HCEC 1CT (cell line): Measurements from ENCODE around the gene ABCB6.

Source experiments
- DNase-seq: peaks from one replicate; pipeline ENCODE4 v3.0.0-alpha.2; 2017

Gene ABCB6

GRCh38 chr2:219245148-219245898 is 26.6 kb upstream of the ABCB6 start, which contains the start of the genes GLB1L and STK16:
Gene GLB1L, minus strand, starts transcription at chr2:219245444. Its CDS starts 1,871 bp downstream, at chr2:219243573.
Gene STK16, plus strand, starts transcription at chr2:219245479. Its CDS starts 521 bp downstream, at chr2:219246000.
- peak; percentile 90 for DNase-seq

DNA sequence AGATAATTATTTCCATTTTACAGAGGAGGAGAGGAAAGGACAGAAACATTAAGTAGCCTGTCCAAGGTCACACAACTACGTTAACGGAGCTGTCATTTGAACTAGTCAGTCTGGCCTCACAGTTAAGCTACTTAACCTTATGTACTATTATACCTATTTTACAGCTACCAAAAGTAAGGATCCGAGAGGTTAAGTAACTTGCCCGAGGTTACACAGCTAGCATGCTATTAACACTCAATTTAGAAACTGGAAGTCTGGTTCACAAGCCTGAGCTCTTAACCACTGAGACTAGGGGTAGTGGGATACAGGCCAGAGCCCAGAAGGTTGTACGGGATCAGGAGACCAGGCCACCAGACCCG is 26.0 kb upstream of the ABCB6 start:
- no peak for DNase-seq

DNA sequence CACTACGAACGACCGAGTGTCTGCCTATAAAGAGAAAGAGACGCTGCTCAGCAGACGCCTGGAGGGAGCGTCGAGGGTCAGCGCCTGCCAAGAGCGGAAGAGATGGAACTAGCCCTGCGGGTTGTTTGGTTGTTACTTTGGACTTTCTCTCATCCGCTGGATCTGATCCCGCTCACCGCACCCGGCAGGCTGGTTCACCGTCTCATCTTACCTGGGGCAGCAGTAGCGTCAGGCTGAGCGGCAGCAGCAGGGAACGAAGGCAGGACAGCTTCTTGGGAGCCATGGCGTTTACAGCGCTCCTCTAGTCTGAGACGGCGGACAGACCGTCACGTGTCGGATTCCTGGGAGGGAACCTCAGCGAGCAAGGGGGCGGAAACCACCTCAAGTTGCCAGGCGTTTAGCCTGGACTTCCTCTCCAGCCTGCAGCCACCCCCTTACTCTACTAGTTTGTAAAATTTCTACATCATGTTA is 24.6 kb upstream of the ABCB6 start:
- DNase-seq: peak; percentile 35

DNA sequence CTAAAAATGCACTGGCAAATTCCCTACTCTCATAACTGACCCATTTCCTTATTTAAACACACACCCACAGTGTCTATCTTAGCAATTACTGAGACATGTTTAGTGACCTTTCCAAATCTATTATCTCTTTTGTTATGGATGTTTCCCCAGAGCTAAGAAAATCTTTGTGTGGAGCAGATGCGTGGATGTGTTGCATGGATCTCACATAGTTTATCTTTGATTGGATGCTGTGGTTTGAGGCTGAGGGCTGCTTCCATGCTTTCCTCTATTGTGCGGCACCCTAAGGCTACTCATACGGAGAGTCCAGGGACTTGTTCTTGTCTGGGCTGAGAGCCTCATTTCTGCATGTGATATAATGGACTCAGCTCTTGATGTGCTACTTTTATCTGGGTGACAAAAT is 15.6 kb upstream of the ABCB6 start:
- DNase-seq: no peak

- DNase-seq: peak; percentile 46
Measured at GRCh38 chr2:219230059-219230540, 11.3 kb upstream of the ABCB6 start.

DNA sequence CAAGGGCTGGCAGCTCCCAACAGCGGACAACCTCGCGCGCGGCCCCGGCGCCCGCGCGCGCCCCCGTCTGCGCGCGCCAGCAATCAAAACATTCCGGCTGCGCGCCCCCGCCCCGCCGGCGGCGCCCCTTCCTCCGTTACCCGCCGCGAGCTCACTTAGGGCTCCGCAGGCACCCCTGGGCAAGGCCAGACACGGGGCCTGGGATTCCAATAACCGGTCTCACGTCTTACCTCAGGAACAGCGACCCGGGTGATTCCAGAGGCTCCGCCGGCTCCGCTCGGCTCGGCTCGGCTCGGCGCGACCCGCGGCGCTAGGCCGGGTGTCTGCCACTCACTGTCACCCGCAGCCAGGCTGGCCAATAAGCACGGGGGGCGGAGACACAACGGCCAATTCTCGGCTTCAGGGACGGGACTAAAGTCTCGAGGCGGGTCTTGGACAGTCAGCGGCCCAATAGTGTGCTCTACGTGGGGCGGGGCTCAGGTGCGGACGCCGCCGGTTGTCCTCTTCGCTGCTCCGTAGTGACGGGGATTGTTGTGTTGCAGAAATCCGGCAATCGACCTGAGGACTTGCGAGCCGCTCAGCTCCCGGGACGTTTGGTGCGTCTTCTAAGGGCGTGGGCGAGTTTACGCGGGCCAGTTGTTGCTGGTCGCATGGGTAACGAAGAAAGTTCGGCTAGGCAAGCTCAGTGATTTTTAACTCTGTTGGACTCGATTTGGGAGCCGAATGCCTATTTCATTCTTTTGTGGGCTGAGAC is 10.7 kb upstream of the ABCB6 start, which contains the start of the genes ANKZF1 and ATG9A:
TSS of gene ANKZF1 (plus strand) at position 502 of the 754 bp plus-strand sequence. CDS start 452 bp downstream, outside the sequence.
TSS of gene ATG9A (minus strand) at position 332 of the 754 bp plus-strand sequence. CDS start 1,612 bp downstream, outside the sequence.
- peak; percentile 100 for DNase-seq

- DNase-seq: no peak
Measured at GRCh38 chr2:219228911-219229304, 10.2 kb upstream of the ABCB6 start.

DNA sequence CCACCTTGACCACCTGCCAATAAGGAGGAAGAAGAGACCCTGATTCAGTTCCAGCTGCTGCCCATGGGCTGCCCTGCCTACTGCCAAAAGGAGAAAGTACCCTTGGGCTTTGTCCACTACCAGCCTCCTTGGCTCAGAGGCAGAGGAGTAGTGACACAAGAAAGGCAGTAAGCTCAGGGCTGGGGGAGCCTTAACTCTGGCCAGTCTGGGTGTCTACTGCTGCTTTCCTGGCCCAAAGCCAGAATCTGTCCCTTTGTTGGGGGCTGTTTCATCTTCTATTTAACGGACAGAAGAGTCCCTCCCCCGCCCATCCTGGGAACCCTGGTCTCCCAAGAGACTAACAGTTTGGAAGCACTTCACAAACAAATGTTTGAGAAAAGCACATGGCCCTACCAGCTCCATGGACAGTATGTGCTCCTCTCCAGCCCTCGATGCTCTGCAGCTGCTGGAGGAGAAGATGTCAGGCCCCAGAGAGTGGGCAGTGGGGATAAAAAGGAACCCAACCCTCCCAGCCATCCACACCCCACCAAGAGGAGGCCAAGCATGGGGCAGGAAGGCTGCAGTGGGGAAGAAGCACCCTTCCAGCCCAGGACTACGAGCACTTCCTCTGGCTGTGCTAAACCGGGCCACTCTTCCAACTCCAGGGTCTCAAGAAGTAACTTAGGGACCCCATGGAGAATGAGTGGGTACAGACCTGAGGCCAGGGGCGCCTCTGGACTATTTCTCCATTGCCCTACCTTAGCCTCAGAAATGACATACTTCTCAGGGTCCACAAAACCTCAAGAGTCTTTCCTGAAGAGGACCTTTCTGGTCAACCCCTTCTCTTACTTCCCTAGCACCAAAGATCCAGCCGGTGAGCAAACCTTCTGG is 9.5 kb upstream of the ABCB6 start:
- DNase-seq: no peak

- no peak for DNase-seq
Measured at GRCh38 chr2:219225350-219225749, 6.6 kb upstream of the ABCB6 start.

DNA sequence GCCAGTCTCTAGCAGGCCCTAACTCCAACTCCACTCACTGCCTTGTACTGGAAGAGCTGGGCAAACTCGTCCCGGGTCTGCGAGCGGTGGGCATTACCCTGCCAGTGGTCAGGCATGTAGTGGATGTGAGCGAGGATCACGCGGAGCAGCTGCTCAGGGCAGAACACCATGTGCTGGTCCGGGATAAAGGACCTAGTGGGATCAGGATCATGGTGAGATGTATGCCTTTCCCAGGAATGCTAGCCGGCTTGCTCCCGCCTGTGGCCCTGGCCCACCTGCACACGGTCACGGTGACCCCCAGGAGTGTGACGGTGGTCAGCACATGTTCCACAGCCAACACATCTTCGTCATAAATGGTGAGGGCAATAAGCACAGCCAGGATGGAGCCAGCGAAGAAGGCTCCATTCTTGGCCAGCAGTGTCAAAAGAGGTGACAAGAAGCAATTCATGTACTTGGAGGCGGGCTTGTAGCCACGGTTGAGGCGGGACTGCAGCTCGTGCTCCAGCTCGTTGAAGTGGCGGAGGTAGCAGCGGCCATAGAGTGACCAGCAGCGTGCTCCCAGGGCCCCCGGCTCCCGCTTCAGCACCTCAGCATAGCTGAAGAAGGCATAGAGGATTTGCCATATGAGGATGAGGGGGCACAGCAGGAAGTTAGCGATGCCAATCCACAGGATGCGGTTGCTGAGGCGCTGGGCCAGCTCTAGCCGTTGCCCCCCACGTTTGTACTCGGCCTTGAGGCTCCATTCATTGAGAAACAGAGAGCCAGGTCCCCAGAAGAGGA is 5.3 kb upstream of the ABCB6 start:
- no peak for DNase-seq

DNA sequence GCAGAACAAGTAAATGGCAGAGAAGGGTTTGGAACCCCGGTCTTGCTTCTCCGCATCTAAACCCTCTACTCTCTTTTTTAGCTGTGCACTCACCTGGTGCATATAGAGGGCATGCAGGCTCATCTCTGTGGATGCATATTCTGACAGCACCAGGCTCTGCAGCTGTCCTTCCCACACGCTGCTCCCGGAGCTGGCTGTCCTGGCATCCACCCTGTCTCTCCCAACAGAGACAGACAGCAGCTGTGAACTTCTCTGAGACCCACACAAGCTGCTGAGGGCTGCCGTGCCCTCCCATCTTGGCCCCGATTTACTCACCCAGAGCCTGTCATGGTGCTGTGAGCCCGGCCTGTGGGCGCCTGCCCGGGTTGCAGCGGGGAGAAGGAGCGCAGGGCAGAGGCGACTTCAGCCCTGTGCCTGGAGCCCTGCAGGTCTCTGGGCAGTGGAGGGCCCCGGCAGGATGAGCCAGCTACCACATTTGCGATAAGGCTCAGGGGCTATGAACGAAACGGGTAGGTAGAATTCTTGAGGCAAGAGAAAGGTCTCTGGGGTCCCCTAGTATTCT is 3.3 kb upstream of the ABCB6 start:
- DNase-seq: no peak

DNA sequence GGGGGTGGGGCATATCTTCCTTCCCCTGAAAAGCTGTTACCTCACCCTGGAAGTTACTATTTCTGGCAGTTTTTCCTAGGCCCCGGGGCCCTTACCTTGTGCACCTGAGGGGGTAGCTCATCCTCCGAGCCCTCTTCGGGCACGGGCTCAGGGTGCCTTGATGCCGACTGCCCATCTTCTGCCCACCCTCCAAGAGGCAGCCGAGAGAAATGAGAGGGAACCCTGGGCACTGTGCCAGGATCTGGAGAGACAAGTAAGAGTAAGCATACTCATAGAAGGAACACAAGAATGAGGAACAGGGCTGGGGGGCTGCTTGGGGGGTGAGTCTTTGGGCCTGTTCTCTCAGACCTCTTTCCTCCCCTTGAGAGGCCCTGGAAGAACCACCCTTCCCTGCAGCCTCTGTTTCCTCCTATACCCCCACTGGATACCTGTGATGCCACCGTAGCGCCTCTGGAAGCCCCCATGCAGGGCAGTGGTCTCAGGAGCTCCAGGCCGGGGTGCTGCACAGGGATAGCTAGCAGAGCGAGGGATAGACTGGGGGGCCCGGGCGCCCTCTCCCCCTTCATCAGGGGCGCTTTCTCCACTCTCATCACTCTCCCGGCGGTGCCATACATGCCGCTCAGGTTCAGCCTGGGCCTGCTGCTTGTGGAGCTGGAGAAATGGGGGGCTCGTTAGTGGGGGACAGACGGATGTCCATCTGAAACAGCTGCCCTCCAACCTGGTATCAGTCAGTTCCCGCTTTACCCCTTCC is 2.1 kb upstream of the ABCB6 start:
- DNase-seq: no peak

DNA sequence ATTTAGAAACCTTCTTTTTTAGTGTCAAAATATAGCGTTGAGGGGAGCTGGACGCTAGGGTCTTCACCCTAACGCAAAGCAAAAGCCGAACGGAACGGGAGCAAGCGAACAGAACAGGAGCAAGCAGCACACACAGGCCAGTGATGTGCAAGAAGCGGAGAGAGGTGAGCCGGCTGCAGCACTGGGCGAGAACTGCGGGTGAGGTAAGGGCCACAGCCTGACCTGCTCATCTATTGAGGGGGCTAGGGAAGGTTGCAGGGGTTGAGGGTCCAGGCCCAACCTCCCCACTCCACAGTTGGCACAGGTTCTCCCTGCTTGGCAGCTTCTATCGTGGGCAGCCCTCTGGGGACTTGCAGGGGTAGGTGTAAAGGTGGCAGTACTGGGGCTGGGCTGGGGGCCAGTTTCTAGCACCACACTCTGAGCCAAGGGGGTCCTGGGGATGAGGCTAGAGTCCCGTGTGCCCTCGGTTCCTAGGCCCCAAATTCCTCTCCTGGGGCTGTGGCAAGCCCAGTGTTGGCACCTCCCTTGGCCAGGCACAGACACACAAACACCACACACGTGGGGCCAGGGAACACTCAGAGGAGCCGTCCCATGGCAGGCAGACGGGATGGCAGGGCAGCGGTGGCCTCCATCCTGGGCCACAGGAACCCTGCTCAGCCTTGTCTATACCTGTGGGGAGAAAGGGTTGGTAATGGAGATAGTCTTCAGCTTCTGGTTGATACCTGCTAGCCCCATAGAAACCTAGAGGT is 1.2 kb upstream of the ABCB6 start:
- no peak for DNase-seq

- peak; percentile 70 for DNase-seq
Measured at GRCh38 chr2:219218217-219218731, 484 bp downstream of the ABCB6 start.

GRCh38 chr2:219216535-219216915 is 2.2 kb downstream of the ABCB6 start:
- no peak for DNase-seq

DNA sequence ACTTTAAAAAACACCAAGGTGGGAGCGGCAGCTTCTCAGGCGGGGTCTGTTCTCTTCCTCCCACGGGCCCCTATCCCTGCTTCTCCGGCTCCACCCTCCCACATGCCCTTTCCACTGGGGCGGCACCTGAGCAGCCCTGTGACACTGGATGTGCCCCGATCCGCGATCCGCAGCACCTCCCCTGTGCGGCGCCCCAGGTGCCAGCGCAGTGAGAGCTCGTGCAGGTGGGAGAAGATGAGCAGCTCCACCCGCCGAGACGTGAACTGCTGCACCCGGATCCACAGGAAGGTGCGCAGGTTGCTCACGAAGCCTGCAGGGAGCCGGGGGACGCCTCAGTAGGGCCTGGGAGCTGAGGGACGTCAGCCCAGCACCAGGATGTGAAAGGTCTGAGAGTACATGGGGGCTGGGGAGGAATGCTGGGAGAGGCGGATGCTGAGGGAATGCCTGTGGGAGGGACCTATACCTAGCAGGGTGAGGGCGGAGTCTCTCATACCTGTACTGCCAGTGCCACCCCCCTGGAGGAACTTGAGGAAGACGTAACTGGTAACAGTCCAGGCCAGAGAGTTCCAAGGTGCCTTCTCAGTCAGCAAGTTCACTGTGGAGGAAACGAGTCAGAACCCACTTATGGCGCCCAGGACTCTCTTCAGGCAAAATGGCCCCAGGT is 2.8 kb downstream of the ABCB6 start:
- no peak for DNase-seq

DNA sequence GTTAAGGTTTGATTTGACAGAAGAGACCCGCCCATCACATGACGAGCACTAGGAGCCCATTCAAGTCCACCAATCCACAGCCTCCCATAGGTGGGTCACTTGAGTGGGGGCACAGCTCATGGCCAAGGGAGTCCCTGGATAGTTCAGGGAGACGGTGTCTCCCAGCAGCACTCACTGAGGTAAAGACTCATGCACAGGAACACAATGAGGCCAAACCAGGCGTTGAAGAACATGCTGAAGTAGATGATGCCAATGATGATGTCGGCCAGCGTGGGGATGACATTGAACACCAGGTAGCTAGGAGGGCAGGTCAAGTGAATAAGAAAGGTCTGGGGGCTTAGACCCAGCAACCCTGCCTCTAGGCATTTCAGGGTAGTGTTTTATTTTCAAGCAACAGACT is 4.0 kb downstream of the ABCB6 start:
- DNase-seq: no peak

DNA sequence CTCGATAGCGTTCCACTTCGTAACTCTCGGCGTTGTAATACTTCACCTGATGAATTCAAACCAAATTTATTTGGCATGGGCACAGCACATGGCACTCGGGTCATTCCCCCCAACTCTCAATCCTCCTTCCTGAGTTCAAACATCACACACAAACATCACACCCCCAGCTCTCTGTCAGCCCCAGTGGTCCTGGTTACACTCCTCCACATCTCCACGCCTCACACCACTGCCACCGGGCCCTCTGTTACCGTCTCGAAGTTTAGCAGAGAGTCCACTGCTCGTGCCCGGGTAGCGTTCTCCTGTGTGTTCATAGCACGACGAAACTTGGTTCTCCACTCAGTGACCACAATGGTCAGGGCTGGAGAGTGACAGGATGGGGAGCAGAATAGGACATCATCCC is 4.6 kb downstream of the ABCB6 start:
- DNase-seq: no peak

- DNase-seq: no peak
Measured at GRCh38 chr2:219213486-219214071, 5.2 kb downstream of the ABCB6 start.
